ENCODE data around the gene PDE3B.
"Not testable (repeated sequence)": the region's sequence is repeated elsewhere in the genome, so short reads cannot be mapped to it uniquely, and the experiment has no call there.

The PDE3B gene

DNA sequence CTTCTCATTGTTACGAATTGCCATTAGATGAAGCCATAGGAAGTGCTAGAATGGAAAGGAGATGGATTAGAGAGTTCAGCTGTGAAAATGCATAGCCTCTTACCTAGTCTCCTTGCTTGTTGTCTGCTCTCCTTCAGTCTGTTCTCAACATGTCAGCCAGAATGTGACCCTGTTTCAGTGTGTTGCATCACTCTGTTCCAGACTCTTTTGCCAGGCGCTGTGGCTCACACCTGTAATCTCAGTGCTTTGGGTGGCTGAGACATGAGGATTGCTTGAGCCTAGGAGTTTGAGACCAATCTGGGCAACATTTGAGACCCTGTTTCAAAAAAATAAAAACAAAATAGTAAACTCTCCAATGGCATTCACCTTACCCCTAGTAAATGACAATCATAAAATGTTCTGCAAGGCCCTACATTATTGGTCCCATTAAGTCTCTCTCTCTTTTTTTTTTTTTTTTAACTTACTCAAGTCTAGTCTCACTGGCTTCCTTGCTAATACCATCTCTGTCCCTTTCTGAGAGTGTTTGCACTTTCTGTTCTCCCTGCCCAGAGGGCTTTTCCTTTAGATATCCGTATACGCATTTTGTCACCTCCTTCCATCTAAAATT, 209.1 kb downstream of the PDE3B start:
- TF ChIP-seq, protein P1, sequence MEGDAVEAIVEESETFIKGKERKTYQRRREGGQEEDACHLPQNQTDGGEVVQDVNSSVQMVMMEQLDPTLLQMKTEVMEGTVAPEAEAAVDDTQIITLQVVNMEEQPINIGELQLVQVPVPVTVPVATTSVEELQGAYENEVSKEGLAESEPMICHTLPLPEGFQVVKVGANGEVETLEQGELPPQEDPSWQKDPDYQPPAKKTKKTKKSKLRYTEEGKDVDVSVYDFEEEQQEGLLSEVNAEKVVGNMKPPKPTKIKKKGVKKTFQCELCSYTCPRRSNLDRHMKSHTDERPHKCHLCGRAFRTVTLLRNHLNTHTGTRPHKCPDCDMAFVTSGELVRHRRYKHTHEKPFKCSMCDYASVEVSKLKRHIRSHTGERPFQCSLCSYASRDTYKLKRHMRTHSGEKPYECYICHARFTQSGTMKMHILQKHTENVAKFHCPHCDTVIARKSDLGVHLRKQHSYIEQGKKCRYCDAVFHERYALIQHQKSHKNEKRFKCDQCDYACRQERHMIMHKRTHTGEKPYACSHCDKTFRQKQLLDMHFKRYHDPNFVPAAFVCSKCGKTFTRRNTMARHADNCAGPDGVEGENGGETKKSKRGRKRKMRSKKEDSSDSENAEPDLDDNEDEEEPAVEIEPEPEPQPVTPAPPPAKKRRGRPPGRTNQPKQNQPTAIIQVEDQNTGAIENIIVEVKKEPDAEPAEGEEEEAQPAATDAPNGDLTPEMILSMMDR (conservative IDR thresholded peaks at IDR 0.05) = no peak
- no peak overlapping the region for H3K27ac ChIP-seq

DNA sequence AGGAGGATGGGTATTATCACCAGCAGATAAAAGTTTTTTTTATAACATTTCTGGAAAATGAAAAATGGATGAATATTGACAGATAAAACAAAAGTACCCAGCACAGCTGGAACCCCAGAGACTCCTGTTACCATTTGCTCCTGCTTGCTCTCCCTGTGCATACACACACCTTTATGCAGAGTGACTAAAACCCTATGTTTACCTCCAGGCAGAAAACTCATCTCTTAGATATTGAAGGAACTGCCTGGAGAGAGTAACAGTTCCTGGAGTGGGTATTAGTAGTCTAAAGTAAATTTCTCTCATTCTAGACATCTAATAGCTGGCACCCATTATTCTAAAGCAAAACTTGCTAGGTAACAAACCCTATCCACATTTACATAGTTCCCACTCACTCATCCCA, 210.5 kb downstream of the PDE3B start:
- H3K27ac ChIP-seq = no peak overlapping the region
- TF ChIP-seq, protein P1 (conservative IDR thresholded peaks at IDR 0.05) = no peak

DNA sequence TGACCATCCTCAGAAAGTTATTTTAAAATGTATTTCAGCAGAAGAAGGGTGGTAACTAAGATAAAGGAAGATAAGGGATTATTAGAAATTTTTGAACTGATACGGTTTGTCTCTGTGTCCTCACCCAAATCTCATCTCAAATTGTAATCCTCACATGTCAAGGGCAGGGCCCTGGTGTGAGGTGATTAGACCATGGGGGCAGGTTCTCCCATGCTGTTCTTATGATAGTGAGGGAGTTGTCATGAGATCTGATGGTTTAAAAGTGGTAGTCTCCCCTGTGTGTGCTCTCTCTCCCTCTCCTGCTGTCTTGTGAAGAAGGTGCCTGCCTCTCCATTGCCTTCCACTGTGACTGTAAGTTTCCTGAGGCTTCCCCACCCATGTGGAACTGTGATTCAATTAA, 212.3 kb downstream of the PDE3B start:
- no peak overlapping the region for H3K27ac ChIP-seq
- TF ChIP-seq, protein P1 (conservative IDR thresholded peaks at IDR 0.05) = no peak

DNA sequence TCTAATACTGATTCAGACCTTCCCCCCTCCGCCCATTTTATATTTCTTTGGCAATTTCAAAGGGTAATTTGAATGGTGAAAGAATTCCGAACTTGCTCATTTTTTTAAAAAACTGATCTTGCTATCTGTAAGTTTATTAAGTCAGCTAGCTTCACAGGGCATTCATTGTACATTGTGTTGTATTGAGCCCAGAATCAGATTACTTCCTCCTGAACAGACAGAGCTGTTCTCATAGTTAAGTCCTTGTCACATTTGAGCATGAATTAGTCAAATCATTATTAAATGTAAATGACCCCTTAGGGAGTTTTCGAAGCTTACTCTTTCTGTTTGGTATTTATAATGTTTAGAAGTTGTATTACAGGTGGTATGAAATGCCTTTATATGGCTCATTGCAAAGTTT, 214.0 kb downstream of the PDE3B start:
- no peak overlapping the region for H3K27ac ChIP-seq
- TF ChIP-seq, protein P1 (conservative IDR thresholded peaks at IDR 0.05) = no peak

DNA sequence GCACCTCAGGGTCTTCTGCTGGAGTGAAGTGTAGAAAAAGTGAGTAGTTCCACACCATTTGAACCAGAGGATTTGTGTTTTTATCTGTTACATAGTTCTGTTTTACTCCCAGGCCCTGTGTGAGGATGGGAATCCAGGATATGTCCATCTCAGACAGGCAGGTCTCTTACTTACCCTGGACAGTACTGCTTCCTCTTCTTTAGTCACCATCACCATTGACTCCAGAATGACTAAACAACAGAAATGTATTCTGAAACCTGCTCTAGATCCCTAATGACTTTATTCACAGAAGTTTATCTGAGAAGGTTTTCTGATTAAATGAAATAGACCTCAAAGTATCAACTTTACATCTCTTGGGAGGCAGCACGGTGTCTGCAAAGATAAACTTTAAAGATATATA, 214.8 kb downstream of the PDE3B start:
- TF ChIP-seq, protein P1 (conservative IDR thresholded peaks at IDR 0.05) = no peak
- H3K27ac ChIP-seq = no peak overlapping the region

DNA sequence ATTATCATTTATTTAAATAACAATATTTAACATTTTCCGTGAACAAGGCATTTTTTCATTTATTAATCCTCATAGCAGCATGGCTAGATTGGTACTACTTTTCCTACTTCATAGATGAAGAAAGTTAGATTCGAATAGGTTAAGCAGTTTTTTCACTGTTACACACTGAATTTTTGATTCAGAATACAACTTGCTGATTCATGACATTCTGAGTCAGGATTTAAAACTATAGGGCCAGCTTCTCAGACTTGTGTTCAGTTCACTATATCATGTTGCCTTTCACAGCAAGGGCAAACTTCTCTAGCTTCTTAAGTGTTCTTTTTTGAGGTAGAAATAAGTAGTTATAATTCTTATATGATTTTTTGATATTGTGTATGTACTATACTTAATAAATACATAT, 216.9 kb downstream of the PDE3B start:
- no peak overlapping the region for H3K27ac ChIP-seq

DNA sequence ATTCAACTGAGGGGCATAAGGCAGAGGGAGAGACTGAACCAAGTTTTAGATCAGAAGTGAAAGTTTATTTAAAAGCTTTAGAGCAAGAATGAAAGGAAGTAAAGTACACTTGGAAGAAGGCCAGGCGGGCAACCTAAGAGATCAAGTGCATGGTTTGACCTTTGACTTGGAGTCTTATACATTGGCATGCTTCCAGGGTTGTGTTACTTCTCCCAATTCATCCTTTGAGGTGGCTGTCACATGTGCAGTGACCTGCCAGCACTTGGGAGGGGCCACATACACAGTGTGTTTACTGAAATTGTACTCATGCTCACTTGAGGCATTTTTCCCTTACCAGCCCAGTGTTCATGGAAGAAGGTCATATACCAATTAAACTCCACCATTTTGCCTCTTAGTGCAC, 218.1 kb downstream of the PDE3B start:
- H3K27ac ChIP-seq = no peak overlapping the region
- TF ChIP-seq, protein P1 (conservative IDR thresholded peaks at IDR 0.05) = no peak

More for the DNA sequence above, 216.9 kb downstream of the PDE3B start:
- TF ChIP-seq, protein P1 (conservative IDR thresholded peaks at IDR 0.05) = no peak

DNA sequence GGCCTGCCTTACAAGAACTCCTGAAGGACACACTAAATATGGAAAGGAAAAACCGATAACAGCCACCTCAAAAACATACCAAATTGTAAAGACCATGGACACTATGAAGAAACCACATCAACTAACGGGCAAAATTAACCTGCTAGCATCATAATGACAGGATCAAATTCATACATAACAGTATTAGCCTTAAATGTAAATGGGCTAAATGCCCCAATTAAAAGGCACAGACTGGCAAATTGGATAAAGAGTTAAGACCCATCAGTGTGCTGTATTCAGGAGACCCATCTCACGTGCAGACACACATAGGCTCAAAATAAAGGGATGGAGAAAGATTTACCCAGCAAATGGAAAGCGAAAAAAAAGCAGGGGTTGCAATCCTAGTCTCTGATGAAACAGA, 220.2 kb downstream of the PDE3B start:
- not testable (repeated sequence) for H3K27ac ChIP-seq

All from VCaP (cell line).